Upper lobe of right lung (tissue), 1 donor: ENCODE measurements around the gene TRAPPC3L. TPM values are rescaled to one million over a fixed set of nuclear protein-coding genes. Genes with fewer than 3 reads are reported as not detected.
A peak's percentile ranks its signal among the peaks of the same experiment; 100 is the strongest.

ENCODE experiments used
- ATAC-seq: fragments of 200-7000 bp; cut with Tn5 transposase; one replicate; pipeline ENCODE4 v1.9.1; 2020; ENCODE audit warnings: mild to moderate bottlenecking, moderate library complexity
- DNase-seq: peaks from one replicate; pipeline ENCODE4 v3.0.0-alpha.2; 2020
- H3K27ac ChIP-seq: fragments of 200-600 bp; one replicate; pipeline ENCODE4 v1.8.0; 2022
- H3K27me3 ChIP-seq: fragments of 200-600 bp; one replicate; pipeline ENCODE4 v1.8.0; 2022; ENCODE audit warnings: mild to moderate bottlenecking
- H3K36me3 ChIP-seq: fragments of 200-600 bp; one replicate; pipeline ENCODE4 v1.8.0; 2022
- H3K4me1 ChIP-seq: fragments of 200-600 bp; one replicate; pipeline ENCODE4 v1.8.0; 2022
- H3K4me3 ChIP-seq: fragments of 200-600 bp; one replicate; pipeline ENCODE4 v1.8.0; 2022; ENCODE audit warnings: mild to moderate bottlenecking
- H3K9me3 ChIP-seq: fragments of 200-600 bp; one replicate; pipeline ENCODE4 v1.8.0; 2022
- CTCF ChIP-seq: fragments of 200-600 bp; IDR thresholded peaks from one replicate; pipeline ENCODE4 v1.8.0; 2022; ENCODE audit warnings: antibody characterized with exemption
- intact Hi-C: fragments of 100-400 bp; cut with DNase I; formaldehyde crosslinking; loops from one replicate; pipeline ENCODE4 v1.11.0; 2022
- total RNA-seq: library from RNA; stranded (reverse); fragmentation: NEBNext Ultra II Directional; extraction: Animal tissue kit (Norgen Biotek cat#: 25700); gene quantifications from one replicate; pipeline ENCODE4 v1.2.1, GENCODE V29; 2021
- donor health status: DM: no; HTN: yes; CAD: no; lungs with severe emphysema.

TRAPPC3L gene
- total RNA-seq, 1 donor from 2014 or later = 0.64 TPM

DNA sequence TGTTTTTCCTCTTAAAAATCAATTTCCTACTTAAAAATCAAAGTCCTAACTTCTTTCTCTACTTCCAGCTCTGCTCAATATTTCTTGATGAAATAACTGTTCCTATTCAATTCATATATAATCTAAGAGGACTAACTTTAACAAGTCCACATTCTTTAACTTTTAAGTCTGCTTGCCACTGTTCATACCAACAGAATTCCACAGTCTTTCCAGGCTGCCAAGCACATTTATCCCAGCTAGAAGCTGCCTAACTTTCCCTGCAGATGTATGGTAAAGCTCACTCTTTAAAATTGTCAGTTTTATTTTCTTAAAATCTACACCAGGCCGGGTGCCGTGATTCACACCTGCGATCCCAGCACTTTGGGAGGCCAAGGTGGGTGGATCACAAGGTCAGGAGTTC lies 72.8 kb downstream of the TRAPPC3L start:
- Histone ChIP-seq H3K36me3 (no peaks in the 10 kb centered on the region), H3K9me3 (no peaks in the 10 kb centered on the region), H3K27me3 (peaks cover 6% of the 10 kb centered on the region), H3K4me3 (no peak overlapping the region), H3K4me1 (no peaks in the 10 kb centered on the region), H3K27ac (no peak overlapping the region)
- intact Hi-C loops = no loop called here
- TF ChIP-seq CTCF = no peak
- DNase-seq (no peak), ATAC-seq (no peak)

- Histone ChIP-seq H3K27ac (no peak overlapping the region), H3K9me3 (no peaks in the 10 kb centered on the region), H3K4me3 (no peak overlapping the region), H3K4me1 (no peaks in the 10 kb centered on the region), H3K36me3 (no peaks in the 10 kb centered on the region), H3K27me3 (peaks cover 6% of the 10 kb centered on the region)
- TF ChIP-seq CTCF = no peak
- intact Hi-C loops = no loop called here
- ATAC-seq = no peak
- no peak for DNase-seq
These were observed 74.0 kb downstream of the TRAPPC3L start for GRCh38 chr6:116471531-116471930.

- intact Hi-C loops = no loop called here
- H3K4me3 ChIP-seq = no peak overlapping the region
- H3K36me3 ChIP-seq = no peaks in the 10 kb centered on the region
- no peak for DNase-seq
- no peak overlapping the region for H3K27ac ChIP-seq
- TF ChIP-seq CTCF = no peak
- no peaks in the 10 kb centered on the region for H3K9me3 ChIP-seq
- no peaks in the 10 kb centered on the region for H3K4me1 ChIP-seq
- peaks cover 6% of the 10 kb centered on the region for H3K27me3 ChIP-seq
- peak; percentile 68 for ATAC-seq
These were observed 77.2 kb downstream of the TRAPPC3L start for GRCh38 chr6:116468293-116468692.

- Histone ChIP-seq H3K27ac (no peak overlapping the region), H3K9me3 (no peaks in the 10 kb centered on the region), H3K4me1 (peaks cover 4% of the 10 kb centered on the region), H3K4me3 (no peak overlapping the region), H3K36me3 (no peaks in the 10 kb centered on the region), H3K27me3 (peaks cover 11% of the 10 kb centered on the region)
- intact Hi-C loops = no loop called here
- DNase-seq = no peak
- no peak for ATAC-seq
- no peak for TF ChIP-seq CTCF
These were observed 78.0 kb downstream of the TRAPPC3L start for GRCh38 chr6:116467514-116467913.

DNA sequence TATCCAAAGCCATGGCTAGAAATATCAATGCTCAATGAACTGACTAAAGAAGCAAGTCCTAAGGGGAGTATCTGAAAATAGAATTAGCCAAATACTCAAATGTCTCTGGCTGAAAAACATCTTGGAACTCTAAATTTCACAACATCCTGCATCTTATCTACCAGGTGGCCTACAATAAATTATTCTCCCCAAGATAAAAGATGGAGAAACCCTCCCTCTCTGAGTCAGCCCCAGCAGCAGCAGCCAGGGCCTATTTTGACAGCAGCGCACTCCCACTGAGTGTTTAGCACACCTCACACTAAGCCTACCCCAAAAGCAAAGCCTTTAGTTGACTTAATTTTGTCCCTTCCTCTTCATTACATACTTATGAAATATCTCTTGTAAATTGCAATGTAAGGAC lies 78.4 kb downstream of the TRAPPC3L start:
- H3K27ac ChIP-seq = no peak overlapping the region
- H3K27me3 ChIP-seq = peaks cover 13% of the 10 kb centered on the region
- H3K4me3 ChIP-seq = no peak overlapping the region
- intact Hi-C loops = no loop called here
- no peak for DNase-seq
- no peak for TF ChIP-seq CTCF
- H3K36me3 ChIP-seq = no peaks in the 10 kb centered on the region
- H3K4me1 ChIP-seq = peaks cover 7% of the 10 kb centered on the region
- no peaks in the 10 kb centered on the region for H3K9me3 ChIP-seq
- ATAC-seq = no peak

DNA sequence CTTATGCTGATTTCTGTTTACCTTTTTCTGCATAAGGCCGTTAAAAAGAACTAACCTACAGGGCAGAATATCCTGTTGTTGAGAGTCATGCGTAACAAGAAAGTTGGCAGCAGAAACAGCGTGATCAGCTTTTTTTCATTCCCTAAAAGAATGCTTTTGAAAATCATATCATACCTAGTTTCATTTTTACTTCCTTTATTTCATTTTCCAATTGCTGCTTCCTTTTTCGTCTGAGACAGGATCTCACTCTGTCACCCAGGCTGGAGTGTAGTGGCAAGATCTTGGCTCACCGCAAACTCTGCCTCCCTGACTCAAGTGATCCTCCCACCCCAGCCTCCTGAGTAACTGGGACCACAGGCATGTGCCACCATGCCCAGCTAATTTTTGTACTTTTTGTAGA lies 80.2 kb downstream of the TRAPPC3L start:
- intact Hi-C loops = no loop called here
- no peak for TF ChIP-seq CTCF
- DNase-seq (no peak), ATAC-seq (peak; percentile 64)
- Histone ChIP-seq H3K4me1 (peaks cover 7% of the 10 kb centered on the region), H3K36me3 (no peaks in the 10 kb centered on the region), H3K4me3 (no peak overlapping the region), H3K27me3 (peaks cover 7% of the 10 kb centered on the region), H3K9me3 (no peaks in the 10 kb centered on the region), H3K27ac (no peak overlapping the region)
